Body of pancreas (tissue), 4 donors: ENCODE measurements around the gene FILIP1L.

Source experiments
- POLR2A ChIP-seq, 3 donors: fragments of 450-650 bp; IDR thresholded peaks; one replicate each; pipeline ENCODE4 v1.6.1; 2016; ENCODE audit warnings: antibody characterized with exemption in 3 of 3, mild to moderate bottlenecking in 2 of 3
- TF ChIP-seq, protein P1 (sequence below), 7 experiments: fragments of 450-650 bp in 4 of 7; fragments of 200-600 bp in 3 of 7; sonication (generic) in 3 of 7; IDR thresholded peaks; one replicate each; pipeline ENCODE4 v1.5.1; 2016 to 2019; ENCODE audit warnings: antibody characterized with exemption in 7 of 7

DNA sequence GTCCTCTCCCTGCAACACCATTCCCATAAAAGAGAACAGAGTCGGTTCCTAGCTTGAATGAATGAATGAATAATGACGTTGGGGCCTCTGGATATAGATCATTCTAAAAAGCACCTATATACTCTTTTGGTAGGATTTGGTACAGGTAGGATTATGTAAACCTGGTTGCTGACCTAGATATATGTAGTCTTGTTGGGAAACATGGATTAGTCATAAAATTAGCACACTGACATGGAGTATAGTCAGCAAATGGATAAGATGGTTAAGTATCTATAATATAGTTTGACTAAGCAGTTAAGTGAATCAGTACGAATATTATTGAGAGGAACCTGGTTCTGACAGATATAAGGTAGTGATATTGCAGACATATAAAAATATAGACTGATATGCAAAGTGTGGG is 142.5 kb downstream of the FILIP1L start:
- TF ChIP-seq, protein P1, sequence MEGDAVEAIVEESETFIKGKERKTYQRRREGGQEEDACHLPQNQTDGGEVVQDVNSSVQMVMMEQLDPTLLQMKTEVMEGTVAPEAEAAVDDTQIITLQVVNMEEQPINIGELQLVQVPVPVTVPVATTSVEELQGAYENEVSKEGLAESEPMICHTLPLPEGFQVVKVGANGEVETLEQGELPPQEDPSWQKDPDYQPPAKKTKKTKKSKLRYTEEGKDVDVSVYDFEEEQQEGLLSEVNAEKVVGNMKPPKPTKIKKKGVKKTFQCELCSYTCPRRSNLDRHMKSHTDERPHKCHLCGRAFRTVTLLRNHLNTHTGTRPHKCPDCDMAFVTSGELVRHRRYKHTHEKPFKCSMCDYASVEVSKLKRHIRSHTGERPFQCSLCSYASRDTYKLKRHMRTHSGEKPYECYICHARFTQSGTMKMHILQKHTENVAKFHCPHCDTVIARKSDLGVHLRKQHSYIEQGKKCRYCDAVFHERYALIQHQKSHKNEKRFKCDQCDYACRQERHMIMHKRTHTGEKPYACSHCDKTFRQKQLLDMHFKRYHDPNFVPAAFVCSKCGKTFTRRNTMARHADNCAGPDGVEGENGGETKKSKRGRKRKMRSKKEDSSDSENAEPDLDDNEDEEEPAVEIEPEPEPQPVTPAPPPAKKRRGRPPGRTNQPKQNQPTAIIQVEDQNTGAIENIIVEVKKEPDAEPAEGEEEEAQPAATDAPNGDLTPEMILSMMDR (IDR thresholded peaks at IDR 0.05), result no peak
- TF ChIP-seq POLR2A (IDR thresholded peaks at IDR 0.05), result no peak
